A673 (cell line): ENCODE data around the gene ZNF669. TPM values are rescaled to one million over a fixed set of nuclear protein-coding genes. Genes with fewer than 3 reads are reported as not detected.

Experiments used
- BruUV-seq: library from RNA; stranded (reverse); fragments of 400-500 nt; replicated peaks from 2 replicates; lab custom pipeline; 2021; lab: Mats Ljungman, UMichigan
- CTCF ChIA-PET: fragments of 300-600 bp; sonication (Branson Sonifier 250); formaldehyde crosslinking; loops from one replicate; lab custom pipeline; 2022; ENCODE audit warnings: antibody characterized with exemption; lab: Charles Lee
- POLR2A ChIA-PET: fragments of 300-600 bp; sonication (Branson Sonifier 250); formaldehyde crosslinking; loops from one replicate; lab custom pipeline; 2022; ENCODE audit warnings: antibody characterized with exemption; ENCODE audit not compliant: low non-redundant PET; lab: Charles Lee
- DNase-seq: peaks from one replicate; pipeline ENCODE4 v3.0.0-alpha.2; 2015; ENCODE audit warnings: low spot score
- H3K27ac ChIP-seq: fragments of 200-600 bp; sonication (generic); 2 replicates; pipeline ENCODE4 v1.5.1; 2016; ENCODE audit warnings: mixed run types, low read depth, mild to moderate bottlenecking, mixed read lengths, antibody characterized with exemption, low read length; ENCODE audit not compliant: poor library complexity, severe bottlenecking
- H3K27me3 ChIP-seq: fragments of 200-600 bp; sonication (generic); replicated peaks from 2 replicates; pipeline ENCODE4 v1.6.1; 2017; ENCODE audit warnings: mixed run types, low read depth, mild to moderate bottlenecking, mixed read lengths, antibody characterized with exemption, low read length; ENCODE audit not compliant: insufficient read depth, poor library complexity
- H3K36me3 ChIP-seq: fragments of 200-600 bp; sonication (generic); 2 replicates; pipeline ENCODE4 v1.6.1; 2016; ENCODE audit warnings: mixed run types, mild to moderate bottlenecking, mixed read lengths, antibody characterized with exemption, low read length; ENCODE audit not compliant: insufficient read depth, poor library complexity, severe bottlenecking
- H3K4me1 ChIP-seq: fragments of 200-600 bp; sonication (generic); 2 replicates; pipeline ENCODE4 v1.6.1; 2017; ENCODE audit warnings: mixed run types, mild to moderate bottlenecking, mixed read lengths, antibody characterized with exemption, low read length; ENCODE audit not compliant: insufficient read depth, poor library complexity, severe bottlenecking
- H3K4me3 ChIP-seq: fragments of 200-600 bp; sonication (generic); 2 replicates; pipeline ENCODE4 v1.5.1; 2016; ENCODE audit warnings: low read depth, mixed run types, mild to moderate bottlenecking, mixed read lengths, low read length; ENCODE audit not compliant: poor library complexity, severe bottlenecking
- H3K9me3 ChIP-seq: fragments of 200-600 bp; sonication (generic); 2 replicates; pipeline ENCODE4 v1.6.1; 2016; ENCODE audit warnings: mixed run types, low read depth, mild to moderate bottlenecking, mixed read lengths, antibody characterized with exemption, low read length; ENCODE audit not compliant: poor library complexity, severe bottlenecking
- EZH2 ChIP-seq: fragments of 200-600 bp; sonication (generic); IDR thresholded peaks from 2 replicates; pipeline ENCODE4 v1.6.1; 2017; ENCODE audit warnings: borderline replicate concordance, low read depth, mild to moderate bottlenecking, mixed read lengths, antibody characterized with exemption, low read length; ENCODE audit not compliant: poor library complexity, severe bottlenecking
- intact Hi-C: fragments of 100-400 bp; cut with micrococcal nuclease; formaldehyde crosslinking; loops from one replicate; pipeline ENCODE4 v1.10.0; 2022; ENCODE audit not compliant: unreplicated experiment
- total RNA-seq: library from RNA; stranded (reverse); gene quantifications from 2 replicates; pipeline ENCODE4 v1.2.3, GENCODE V29; 2021
- TF ChIP-seq, protein P1 (sequence below): fragments of 300-800, 200-600 bp; sonication (generic); conservative IDR thresholded peaks from 2 replicates; pipeline ENCODE4 v1.5.1; 2017; ENCODE audit warnings: low read depth, mild to moderate bottlenecking, antibody characterized with exemption, low read length, moderate library complexity, mixed read lengths

ZNF669 gene
- total RNA-seq, 1 experiment from 2014 or later, result 13.3 TPM

- intact Hi-C loops, result no loop called here
- no TSS peak for BruUV-seq
- DNase-seq, result no peak
- H3K4me3 ChIP-seq, result no peak overlapping the region
- TF ChIP-seq EZH2, result no peak
- TF ChIP-seq, protein P1, sequence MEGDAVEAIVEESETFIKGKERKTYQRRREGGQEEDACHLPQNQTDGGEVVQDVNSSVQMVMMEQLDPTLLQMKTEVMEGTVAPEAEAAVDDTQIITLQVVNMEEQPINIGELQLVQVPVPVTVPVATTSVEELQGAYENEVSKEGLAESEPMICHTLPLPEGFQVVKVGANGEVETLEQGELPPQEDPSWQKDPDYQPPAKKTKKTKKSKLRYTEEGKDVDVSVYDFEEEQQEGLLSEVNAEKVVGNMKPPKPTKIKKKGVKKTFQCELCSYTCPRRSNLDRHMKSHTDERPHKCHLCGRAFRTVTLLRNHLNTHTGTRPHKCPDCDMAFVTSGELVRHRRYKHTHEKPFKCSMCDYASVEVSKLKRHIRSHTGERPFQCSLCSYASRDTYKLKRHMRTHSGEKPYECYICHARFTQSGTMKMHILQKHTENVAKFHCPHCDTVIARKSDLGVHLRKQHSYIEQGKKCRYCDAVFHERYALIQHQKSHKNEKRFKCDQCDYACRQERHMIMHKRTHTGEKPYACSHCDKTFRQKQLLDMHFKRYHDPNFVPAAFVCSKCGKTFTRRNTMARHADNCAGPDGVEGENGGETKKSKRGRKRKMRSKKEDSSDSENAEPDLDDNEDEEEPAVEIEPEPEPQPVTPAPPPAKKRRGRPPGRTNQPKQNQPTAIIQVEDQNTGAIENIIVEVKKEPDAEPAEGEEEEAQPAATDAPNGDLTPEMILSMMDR, result no peak
- H3K27ac ChIP-seq, result no peak overlapping the region
- CTCF ChIA-PET, result no interaction called here
- POLR2A ChIA-PET, result no interaction called here
- H3K27me3 ChIP-seq, result no peaks in the 10 kb centered on the region
- H3K4me1 ChIP-seq, result no peaks in the 10 kb centered on the region
- H3K9me3 ChIP-seq, result peaks cover 3% of the 10 kb centered on the region
- no peaks in the 10 kb centered on the region for H3K36me3 ChIP-seq
Observed at GRCh38 chr1:247084771-247085170, 19.4 kb downstream of the ZNF669 start.

DNA sequence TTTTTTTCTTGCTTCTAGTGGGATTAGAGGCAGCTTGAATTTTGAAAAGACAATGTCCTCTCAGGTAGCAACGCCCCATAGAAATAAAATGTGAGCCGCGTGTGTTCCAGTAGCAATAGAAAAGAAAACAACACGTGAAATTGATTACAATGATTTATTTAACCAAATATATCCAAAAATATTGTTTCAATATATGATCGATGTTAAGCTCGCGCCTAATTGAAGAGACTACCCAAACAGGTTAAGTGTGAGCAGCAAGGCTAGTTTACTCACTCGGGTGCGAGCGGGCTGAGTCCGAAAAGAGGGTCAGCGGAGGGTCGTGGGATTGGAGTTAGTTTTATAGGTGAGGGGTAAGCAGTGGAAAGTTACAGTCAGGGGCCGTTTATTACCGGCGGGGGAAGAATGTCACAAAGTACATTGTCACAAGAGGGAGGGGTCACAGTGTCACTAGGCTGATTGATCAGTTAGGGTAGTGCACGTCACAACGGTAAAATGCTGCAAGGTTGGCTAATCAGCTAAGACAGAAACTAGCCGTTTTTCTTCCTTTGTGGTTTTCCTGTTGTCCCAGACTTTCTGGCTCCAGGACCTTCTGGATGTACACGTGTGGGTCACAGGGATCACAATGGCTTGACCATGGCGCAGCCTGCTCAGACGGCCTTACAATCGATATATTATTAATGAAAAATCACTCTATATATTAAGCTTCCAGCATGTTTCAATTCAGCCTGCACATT is 24.8 kb downstream of the ZNF669 start:
- no peak for DNase-seq
- ChIA-PET POLR2A (no interaction called here), CTCF (no interaction called here)
- TF ChIP-seq EZH2, result no peak
- TF ChIP-seq, protein P1, result no peak
- Histone ChIP-seq H3K4me3 (no peak overlapping the region), H3K27me3 (no peaks in the 10 kb centered on the region), H3K27ac (no peak overlapping the region), H3K4me1 (no peaks in the 10 kb centered on the region), H3K36me3 (peaks cover 5% of the 10 kb centered on the region), H3K9me3 (peaks cover 3% of the 10 kb centered on the region)
- no TSS peak for BruUV-seq
- intact Hi-C loops, result no loop called here

DNA sequence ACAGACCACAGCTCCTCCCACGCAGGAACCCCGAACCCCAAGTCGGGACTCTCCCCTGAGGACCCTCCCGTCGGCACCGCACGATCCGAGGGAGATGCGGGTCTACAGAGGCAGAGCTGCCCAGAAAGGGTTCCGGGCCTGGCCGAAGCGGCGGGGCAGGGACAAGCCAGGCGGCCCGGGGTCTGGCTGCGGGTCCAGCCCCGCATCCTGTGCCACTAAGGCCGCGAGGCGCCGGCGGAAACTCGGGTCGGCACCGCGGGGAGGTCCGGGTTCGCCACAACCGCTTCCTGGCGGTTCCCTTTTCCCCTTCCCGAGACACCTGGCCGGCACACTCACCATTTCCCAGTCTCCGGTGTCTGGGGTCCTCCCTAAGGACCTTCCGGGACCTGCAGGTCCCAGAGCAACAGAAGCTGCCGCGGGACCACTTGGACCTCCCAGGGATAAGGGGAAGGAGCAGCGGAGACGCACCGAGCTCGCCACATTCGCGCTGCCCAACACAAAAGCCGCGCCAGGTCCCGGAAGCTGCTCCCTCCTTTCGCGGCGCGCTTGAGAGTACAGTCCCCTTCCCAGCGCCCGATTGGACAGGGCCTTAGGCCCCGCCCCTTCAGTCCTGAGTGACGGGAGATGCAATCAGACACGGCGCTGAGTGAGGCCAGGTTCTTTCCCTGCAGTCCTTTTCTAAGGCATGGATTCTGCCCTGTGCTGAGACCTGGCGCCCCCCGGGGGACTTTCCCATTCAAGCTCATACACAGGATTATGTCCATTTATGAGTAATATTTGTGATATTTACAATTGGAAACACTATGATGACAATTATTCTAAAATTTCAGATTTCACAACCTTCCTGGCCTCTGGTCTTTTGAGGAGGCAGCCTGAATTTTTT is 25.7 kb downstream of the ZNF669 start, which contains the start of gene ZNF670:
Gene ZNF670 (minus strand): TSS at position 554 of the 883 bp plus-strand sequence. CDS start 215 bp downstream, at position 339.
- peak within 1 kb of the TSS; percentile 83 for H3K4me3 ChIP-seq
- POLR2A ChIA-PET, result no interaction called here
- H3K9me3 ChIP-seq, result peaks cover 3% of the 10 kb centered on the region
- peak within 1 kb of the TSS; percentile 81 for H3K27ac ChIP-seq
- CTCF ChIA-PET, result no interaction called here
- H3K27me3 ChIP-seq, result no peaks in the 10 kb centered on the region
- intact Hi-C loops, result no loop called here
- BruUV-seq, result no TSS peak
- peaks cover 5% of the 10 kb centered on the region for H3K36me3 ChIP-seq
- TF ChIP-seq, protein P1, result no peak
- DNase-seq, result peak; percentile 98
- H3K4me1 ChIP-seq, result no peaks in the 10 kb centered on the region
